Thymus (tissue), 11 donors: ENCODE results near the gene TUT1. TPM values are rescaled to one million over a fixed set of nuclear protein-coding genes. Genes with fewer than 3 reads are reported as not detected.

Source experiments
- DNase-seq, 9 donors: peaks; one replicate each; pipeline ENCODE4 v3.0.0-alpha.2; 2013; ENCODE audit warnings: low spot score in 9 of 9, low read depth in 6 of 9, missing footprints in 1 of 9
- H3K27ac ChIP-seq, 2 donors: one replicate each; pipeline ENCODE4 v1.5.1; 2013; ENCODE audit warnings: control low read depth in 1 of 2, low read depth in 1 of 2, low read length in 1 of 2, mild to moderate bottlenecking in 1 of 2, moderate library complexity in 1 of 2
- H3K27me3 ChIP-seq, 2 donors: one replicate each; pipeline ENCODE4 v1.5.1; 2013; ENCODE audit warnings: low read length in 1 of 2; ENCODE audit not compliant: control insufficient read depth in 2 of 2, insufficient read depth in 1 of 2
- H3K36me3 ChIP-seq, 2 donors: one replicate each; pipeline ENCODE4 v1.5.1; 2013; ENCODE audit warnings: low read length in 1 of 2, mild to moderate bottlenecking in 1 of 2, moderate library complexity in 1 of 2; ENCODE audit not compliant: control insufficient read depth in 2 of 2, insufficient read depth in 2 of 2
- H3K4me1 ChIP-seq, 2 donors: one replicate each; pipeline ENCODE4 v1.5.1; 2013; ENCODE audit warnings: low read length in 2 of 2; ENCODE audit not compliant: control insufficient read depth in 2 of 2, insufficient read depth in 2 of 2
- H3K4me3 ChIP-seq, 2 donors: one replicate each; pipeline ENCODE4 v1.5.1; 2013; ENCODE audit warnings: low read length in 2 of 2, control low read depth in 1 of 2, mild to moderate bottlenecking in 1 of 2
- H3K9me3 ChIP-seq, 2 donors: one replicate each; pipeline ENCODE4 v1.5.1; 2013; ENCODE audit warnings: low read length in 1 of 2, mild to moderate bottlenecking in 1 of 2; ENCODE audit not compliant: control insufficient read depth in 2 of 2, insufficient read depth in 1 of 2
- WGBS: extraction: QIAGEN DNeasy Blood & Tissue Kit; methylation state at CpG from one replicate; pipeline ENCODE4 v1.1.7; 2013; 5-methylcytosine and 5-hydroxymethylcytosine counted together
- polyA plus RNA-seq: library from polyadenylated mRNA; stranded (reverse); fragments of 200-250 nt; gene quantifications from one replicate; pipeline ENCODE4 v1.2.3, GENCODE V29; 2013
- total RNA-seq: library from RNA; stranded (reverse); fragments of 120-200 nt; gene quantifications from one replicate; pipeline ENCODE4 v1.2.4, GENCODE V29; 2013
- donor health status: healthy.

The TUT1 gene
- total and polyA plus RNA-seq, 2 donors: 7.8 to 25.3 TPM

GRCh38 chr11:62607714-62608113, 16.4 kb upstream of the TUT1 start:
- Histone ChIP-seq H3K36me3 (peaks cover 25 to 29% of the 10 kb centered on the region in 2 donors), H3K4me1 (peaks cover 0 to 22% of the 10 kb centered on the region in 2 donors), H3K4me3 (no peak overlapping the region), H3K27ac (no peak overlapping the region), H3K27me3 (peaks cover 0 to 4% of the 10 kb centered on the region in 2 donors), H3K9me3 (no peaks in the 10 kb centered on the region)
- no peak for DNase-seq
- WGBS: 87% methylated on average over 4 of the region's 4 CpGs

- WGBS: 97% methylated on average over 15 of the region's 15 CpGs
- peaks cover 25 to 29% of the 10 kb centered on the region in 2 donors for H3K36me3 ChIP-seq
- no peak overlapping the region for H3K4me3 ChIP-seq
- H3K4me1 ChIP-seq: peaks cover 6 to 20% of the 10 kb centered on the region in 2 donors
- peaks cover 0 to 5% of the 10 kb centered on the region in 2 donors for H3K27me3 ChIP-seq
- no peaks in the 10 kb centered on the region for H3K9me3 ChIP-seq
- H3K27ac ChIP-seq: no peak overlapping the region
- DNase-seq: no peak
Observed at GRCh38 chr11:62605902-62606301, 14.6 kb upstream of the TUT1 start.

- peaks cover 6 to 22% of the 10 kb centered on the region in 2 donors for H3K4me1 ChIP-seq
- peaks cover 25 to 26% of the 10 kb centered on the region in 2 donors for H3K36me3 ChIP-seq
- DNase-seq: no peak
- peaks cover 0 to 5% of the 10 kb centered on the region in 2 donors for H3K27me3 ChIP-seq
- no peak overlapping the region for H3K27ac ChIP-seq
- H3K9me3 ChIP-seq: no peaks in the 10 kb centered on the region
- WGBS: 95% methylated on average over 6 of the region's 6 CpGs
- no peak overlapping the region for H3K4me3 ChIP-seq
Observed at GRCh38 chr11:62605467-62605866, 14.1 kb upstream of the TUT1 start.

- Histone ChIP-seq H3K9me3 (no peaks in the 10 kb centered on the region), H3K4me1 (peaks cover 10 to 29% of the 10 kb centered on the region in 2 donors), H3K4me3 (no peak overlapping the region), H3K27ac (no peak overlapping the region), H3K27me3 (peaks cover 0 to 5% of the 10 kb centered on the region in 2 donors), H3K36me3 (peaks cover 19 to 28% of the 10 kb centered on the region in 2 donors)
- DNase-seq: no peak
- WGBS: 96% methylated on average over 13 of the region's 13 CpGs
Observed at GRCh38 chr11:62604460-62605120, 13.3 kb upstream of the TUT1 start.

GRCh38 chr11:62603776-62604299, 12.5 kb upstream of the TUT1 start:
- Histone ChIP-seq H3K36me3 (peaks cover 19 to 32% of the 10 kb centered on the region in 2 donors), H3K27ac (no peak overlapping the region), H3K9me3 (no peaks in the 10 kb centered on the region), H3K27me3 (peaks cover 0 to 5% of the 10 kb centered on the region in 2 donors), H3K4me3 (no peak overlapping the region), H3K4me1 (peaks cover 11 to 36% of the 10 kb centered on the region in 2 donors)
- WGBS: 97% methylated on average over 8 of the region's 8 CpGs
- DNase-seq: no peak

GRCh38 chr11:62603072-62603408, 11.7 kb upstream of the TUT1 start:
- no peaks in the 10 kb centered on the region for H3K9me3 ChIP-seq
- H3K27ac ChIP-seq: no peak overlapping the region
- peaks cover 0 to 5% of the 10 kb centered on the region in 2 donors for H3K27me3 ChIP-seq
- peaks cover 17 to 37% of the 10 kb centered on the region in 2 donors for H3K36me3 ChIP-seq
- DNase-seq: no peak
- peaks cover 15 to 44% of the 10 kb centered on the region in 2 donors for H3K4me1 ChIP-seq
- 96% methylated on average over 13 of the region's 13 CpGs for WGBS
- H3K4me3 ChIP-seq: peak overlapping the region in 1 of 2 donors; percentile 100

- Histone ChIP-seq H3K27ac (peak overlapping the region; percentile 85 to 87), H3K4me3 (peak overlapping the region; percentile 90 to 100), H3K36me3 (peaks cover 21 to 44% of the 10 kb centered on the region in 2 donors), H3K9me3 (no peaks in the 10 kb centered on the region), H3K4me1 (peaks cover 15 to 48% of the 10 kb centered on the region in 2 donors), H3K27me3 (peaks cover 0 to 5% of the 10 kb centered on the region in 2 donors)
- WGBS: 52% methylated on average over 96 of the region's 96 CpGs
- DNase-seq: peak in 1 of 9 donors; percentile 44
Observed at GRCh38 chr11:62602141-62603071, 11.1 kb upstream of the TUT1 start.

- Histone ChIP-seq H3K4me3 (peak within 1 kb of the TSS; percentile 90 to 100), H3K27me3 (peaks cover 0 to 5% of the 10 kb centered on the region in 2 donors), H3K4me1 (peaks cover 15 to 48% of the 10 kb centered on the region in 2 donors), H3K9me3 (no peaks in the 10 kb centered on the region), H3K27ac (peak within 1 kb of the TSS; percentile 87 to 95), H3K36me3 (peaks cover 29 to 48% of the 10 kb centered on the region in 2 donors)
- under 1% methylated on average over 83 of the region's 83 CpGs for WGBS
- DNase-seq: peak; percentile 93 to 99 (median 97)
Observed at GRCh38 chr11:62601372-62602140, 10.2 kb upstream of the TUT1 start, which contains the start of gene MTA2. MTA2 (minus strand) TSS chr11:62601865; CDS start chr11:62601450, 415 bp downstream.
